ENCODE results near the gene BMI1.

BMI1 gene

DNA sequence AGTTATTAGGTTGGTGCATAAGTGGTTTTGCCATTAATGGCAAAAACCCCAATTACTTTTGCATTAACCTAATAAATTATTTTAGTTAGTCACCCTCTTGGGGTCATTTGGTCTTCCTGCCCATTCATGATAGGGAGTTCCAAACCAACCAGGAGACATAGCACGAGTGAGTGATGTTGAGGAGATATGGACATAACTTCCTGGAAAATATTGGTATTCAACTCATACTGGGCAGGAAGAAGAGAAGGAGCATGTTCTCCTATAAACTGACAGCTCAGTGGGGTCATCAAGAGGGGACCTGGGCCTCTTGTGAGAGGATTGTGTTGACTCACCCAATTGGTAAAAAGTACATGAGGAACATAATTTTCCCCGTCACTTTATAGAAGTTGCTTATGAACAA lies 48.1 kb downstream of the BMI1 start:
- no peak for DNase-seq

DNA sequence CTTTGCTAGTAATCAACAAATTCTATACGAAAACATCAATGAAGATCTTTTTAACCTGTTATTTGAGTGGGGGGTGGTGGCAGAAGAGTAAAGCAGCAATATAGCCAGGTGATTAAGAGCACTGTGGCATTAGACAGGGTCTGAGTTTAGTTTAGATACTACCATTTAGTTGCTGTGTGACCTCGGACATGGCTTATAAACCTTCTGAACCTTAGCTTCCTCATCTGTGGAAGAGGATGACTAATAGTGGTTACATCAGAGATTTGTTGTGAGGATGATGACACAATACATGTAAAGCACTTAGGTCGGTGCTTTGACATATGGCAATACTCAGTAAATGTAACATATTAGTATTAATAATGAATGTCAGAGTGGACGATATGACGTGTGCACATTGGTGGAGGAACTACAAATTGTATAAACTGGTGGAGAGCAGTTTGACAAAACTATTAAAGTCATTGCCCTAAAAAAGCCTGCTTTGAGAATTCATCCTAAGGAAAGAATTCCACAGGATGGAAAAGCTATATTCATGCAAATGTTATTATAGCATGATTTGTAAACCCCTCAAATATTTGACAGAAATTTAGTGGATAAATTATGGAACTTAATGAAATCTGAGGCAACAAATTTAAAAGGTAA lies 48.7 kb downstream of the BMI1 start:
- no peak for DNase-seq

- DNase-seq, result no peak
These were observed 49.4 kb downstream of the BMI1 start for GRCh38 chr10:22370320-22370719.

GRCh38 chr10:22372298-22372697 lies 51.4 kb downstream of the BMI1 start:
- DNase-seq, result no peak

DNA sequence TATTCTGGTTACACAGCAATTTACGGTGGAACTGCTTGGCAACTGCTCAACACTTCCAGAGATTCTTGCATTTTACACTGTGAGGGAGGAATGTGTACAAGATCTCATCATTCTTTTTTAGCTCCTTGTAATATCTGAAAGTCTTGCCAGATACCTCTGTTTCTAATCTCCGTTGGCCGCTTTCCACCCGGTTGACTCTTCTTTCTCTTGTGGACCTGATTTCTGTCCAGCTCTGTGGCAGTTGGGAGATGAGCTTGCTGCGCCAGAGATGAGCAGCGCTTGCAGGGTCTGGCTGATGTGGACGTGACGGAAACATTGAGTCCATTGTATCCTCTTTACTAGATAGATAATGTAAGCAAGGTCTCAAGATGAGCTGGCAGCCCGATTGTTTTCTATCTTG lies 52.0 kb downstream of the BMI1 start:
- no peak for DNase-seq

GRCh38 chr10:22374489-22375126 lies 53.7 kb downstream of the BMI1 start:
- DNase-seq, result no peak

DNA sequence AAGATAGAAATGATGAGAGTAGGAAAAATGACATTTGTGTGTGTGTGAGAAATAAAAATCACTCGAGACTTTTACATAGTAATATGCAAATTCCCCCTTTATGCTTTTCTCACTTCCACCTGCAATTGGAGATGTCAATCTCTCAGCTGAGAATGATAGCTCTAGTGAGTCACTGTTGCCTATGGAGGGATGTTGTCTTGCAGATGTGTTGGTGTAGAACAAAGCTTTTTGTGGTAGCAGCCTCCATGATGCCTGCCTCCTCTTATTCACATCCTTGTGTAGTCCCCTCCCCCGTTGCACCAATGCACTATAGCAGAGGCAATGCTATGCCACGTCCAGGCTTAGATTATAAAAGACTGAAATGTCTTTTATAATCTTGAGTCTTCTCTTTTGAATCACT lies 58.2 kb downstream of the BMI1 start:
- DNase-seq, result no peak

Measured in NCI-H1417 treated with DMSO at 0.1 percent for 48 hours (cell line).